HK-2 (cell line): ENCODE data around the gene SRSF11.
"Not testable (repeated sequence)": the region's sequence is repeated elsewhere in the genome, so short reads cannot be mapped to it uniquely, and the experiment has no call there.

Experiments
- DNase-seq: peaks from one replicate; pipeline ENCODE4 v3.0.0-alpha.2; 2018; ENCODE audit not compliant: unreplicated experiment

The SRSF11 gene, protein sequence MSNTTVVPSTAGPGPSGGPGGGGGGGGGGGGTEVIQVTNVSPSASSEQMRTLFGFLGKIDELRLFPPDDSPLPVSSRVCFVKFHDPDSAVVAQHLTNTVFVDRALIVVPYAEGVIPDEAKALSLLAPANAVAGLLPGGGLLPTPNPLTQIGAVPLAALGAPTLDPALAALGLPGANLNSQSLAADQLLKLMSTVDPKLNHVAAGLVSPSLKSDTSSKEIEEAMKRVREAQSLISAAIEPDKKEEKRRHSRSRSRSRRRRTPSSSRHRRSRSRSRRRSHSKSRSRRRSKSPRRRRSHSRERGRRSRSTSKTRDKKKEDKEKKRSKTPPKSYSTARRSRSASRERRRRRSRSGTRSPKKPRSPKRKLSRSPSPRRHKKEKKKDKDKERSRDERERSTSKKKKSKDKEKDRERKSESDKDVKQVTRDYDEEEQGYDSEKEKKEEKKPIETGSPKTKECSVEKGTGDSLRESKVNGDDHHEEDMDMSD

DNA sequence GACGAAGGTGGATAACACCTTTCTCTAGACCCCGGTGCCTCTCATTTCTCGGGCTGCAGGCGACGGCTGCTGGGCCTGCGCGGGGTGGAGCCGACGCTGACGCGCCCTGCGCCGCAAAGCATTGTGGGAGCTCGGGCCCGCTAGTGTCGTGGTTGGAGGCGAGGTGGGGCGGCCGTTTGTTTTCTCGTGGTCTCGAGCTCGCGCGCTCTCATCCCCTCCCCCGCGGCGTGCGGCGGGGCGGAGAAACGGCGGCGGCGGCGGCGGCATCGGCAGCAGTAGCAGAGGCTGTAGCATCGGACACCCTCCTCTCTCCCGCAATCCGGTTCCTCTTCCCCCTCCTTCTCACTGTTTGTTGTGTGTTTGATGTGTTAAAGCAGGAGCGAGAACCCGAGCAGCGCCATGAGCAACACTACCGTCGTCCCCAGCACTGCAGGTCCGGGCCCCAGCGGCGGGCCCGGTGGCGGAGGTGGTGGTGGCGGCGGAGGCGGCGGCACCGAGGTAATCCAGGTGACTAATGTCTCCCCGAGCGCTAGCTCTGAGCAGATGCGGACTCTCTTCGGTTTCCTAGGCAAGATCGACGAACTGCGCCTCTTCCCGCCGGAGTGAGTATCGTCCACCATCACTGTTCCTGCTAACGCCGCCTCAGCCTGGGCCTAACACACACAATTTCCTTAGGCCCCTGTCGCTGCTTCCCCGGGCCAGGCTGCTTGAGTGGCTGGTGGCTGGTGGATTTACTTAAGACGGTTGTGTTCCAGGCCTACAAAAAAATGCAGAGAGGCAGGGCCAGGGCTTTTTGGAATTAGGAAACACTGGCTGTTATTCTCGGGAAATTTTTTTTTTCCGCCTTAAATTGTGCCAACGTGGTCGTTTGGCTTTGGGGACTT, at the start of gene SRSF11:
Gene SRSF11, plus strand, starts transcription at position 143 of the 884 bp plus-strand sequence. Its CDS starts 257 bp downstream, at position 400.
- DNase-seq: peak; percentile 98

GRCh38 chr1:70171512-70171911, 49.7 kb upstream of the SRSF11 start:
- no peak for DNase-seq

GRCh38 chr1:70185181-70185580, 36.0 kb upstream of the SRSF11 start:
- DNase-seq: not testable (repeated sequence)

GRCh38 chr1:70188522-70188921, 32.7 kb upstream of the SRSF11 start:
- DNase-seq: no peak

- no peak for DNase-seq
These were observed 31.0 kb upstream of the SRSF11 start for GRCh38 chr1:70190180-70190579.

DNA sequence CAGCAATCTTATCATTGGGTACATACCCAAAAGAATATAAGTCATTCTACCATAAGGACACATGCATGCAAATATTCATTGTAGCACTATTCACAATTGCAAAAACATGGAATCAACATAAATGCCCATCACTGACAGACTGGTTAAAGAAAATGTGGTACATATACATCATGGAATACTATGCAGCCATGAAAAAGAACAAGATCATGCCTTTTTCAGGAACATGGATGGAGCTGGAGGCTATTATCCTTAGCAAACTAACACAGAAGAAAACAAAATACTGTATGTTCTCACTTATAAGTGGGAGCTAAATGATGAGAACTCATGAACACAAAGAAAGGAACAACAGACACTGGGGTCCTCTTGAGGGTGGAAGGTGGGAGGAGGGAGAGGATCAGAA, 28.7 kb upstream of the SRSF11 start:
- DNase-seq: not testable (repeated sequence)

DNA sequence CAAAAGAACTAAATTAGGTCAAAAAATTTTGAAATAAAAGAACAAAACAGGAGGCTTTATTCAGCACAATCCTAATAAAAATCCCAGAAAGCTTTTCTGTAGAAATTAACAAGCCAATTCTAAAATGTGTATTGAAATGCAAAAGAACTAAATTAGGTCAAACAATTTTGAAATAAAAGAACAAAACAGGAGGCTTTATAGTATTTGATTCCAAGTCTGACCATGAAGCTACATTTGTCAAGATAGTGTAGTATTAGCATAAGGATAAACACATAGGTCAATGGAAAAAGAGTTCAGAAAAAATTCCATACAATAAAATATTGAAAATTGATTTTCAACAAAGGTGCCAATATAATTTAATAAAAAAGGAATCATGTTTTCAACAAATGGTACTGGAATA, 26.6 kb upstream of the SRSF11 start:
- no peak for DNase-seq

- DNase-seq: no peak
These were observed 25.8 kb upstream of the SRSF11 start for GRCh38 chr1:70195342-70195741.

DNA sequence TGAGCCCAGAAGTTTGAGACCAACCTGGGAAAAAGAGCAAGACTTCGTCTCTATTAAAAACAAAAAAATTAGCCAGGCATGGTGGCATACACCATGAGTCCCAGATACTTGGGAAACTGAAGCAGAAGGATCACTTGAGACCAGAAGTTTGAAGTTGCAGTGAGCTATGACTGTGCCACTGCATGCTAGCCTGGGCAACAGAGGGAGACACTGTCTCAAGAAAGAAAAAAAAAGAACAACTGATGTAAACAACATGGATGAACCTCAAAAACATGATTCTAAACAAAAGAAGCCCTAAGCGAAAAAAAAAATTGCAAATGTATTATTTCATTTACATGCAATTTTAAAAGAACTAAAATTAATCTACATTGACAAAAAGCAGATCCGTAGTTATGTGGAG, 24.8 kb upstream of the SRSF11 start:
- DNase-seq: no peak

- DNase-seq: no peak
These were observed 21.1 kb upstream of the SRSF11 start for GRCh38 chr1:70200065-70200464.

DNA sequence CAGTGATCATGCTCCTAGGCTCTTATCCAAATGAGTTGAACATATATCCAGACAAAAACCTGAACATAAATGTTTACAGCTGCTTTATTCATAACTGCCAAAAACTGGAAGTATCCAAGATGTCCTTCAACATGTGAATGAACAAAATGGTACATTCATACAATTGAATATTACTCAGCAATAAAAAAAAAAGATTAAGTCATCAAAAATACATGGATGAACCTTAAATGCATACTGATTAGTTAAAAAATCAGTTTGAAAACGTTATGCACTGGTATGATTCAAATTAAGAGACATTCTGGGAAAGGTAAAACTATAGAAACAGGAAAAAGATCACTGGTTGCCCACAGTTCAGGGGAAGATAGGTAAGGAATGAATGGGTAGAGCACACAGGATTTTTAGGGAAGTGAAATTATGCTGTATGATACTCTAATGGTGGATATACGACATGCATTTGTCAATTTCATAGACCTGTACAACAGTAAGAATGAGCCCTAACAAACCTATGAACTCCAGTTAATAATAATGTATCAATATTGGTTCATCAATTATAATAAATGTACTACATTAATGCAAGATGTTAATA, 18.9 kb upstream of the SRSF11 start:
- DNase-seq: no peak

DNA sequence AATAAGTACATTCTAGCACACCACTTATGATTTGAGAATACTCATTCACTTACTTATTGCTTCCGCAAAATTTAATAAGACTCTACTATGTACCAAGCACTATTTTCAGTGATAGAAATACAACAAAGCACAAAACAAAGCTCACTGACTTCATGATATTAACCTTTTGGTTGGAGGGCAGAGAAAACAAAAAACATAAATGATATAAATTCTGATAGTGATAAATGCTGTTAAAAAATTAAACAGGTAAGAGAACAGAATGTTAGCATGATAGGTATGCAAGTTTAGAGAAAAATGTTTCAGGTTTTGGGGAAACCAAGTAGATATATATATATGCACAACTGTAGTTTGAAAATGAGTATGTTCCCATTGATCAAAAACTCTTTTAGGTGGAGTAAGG, 17.0 kb upstream of the SRSF11 start:
- DNase-seq: no peak

DNA sequence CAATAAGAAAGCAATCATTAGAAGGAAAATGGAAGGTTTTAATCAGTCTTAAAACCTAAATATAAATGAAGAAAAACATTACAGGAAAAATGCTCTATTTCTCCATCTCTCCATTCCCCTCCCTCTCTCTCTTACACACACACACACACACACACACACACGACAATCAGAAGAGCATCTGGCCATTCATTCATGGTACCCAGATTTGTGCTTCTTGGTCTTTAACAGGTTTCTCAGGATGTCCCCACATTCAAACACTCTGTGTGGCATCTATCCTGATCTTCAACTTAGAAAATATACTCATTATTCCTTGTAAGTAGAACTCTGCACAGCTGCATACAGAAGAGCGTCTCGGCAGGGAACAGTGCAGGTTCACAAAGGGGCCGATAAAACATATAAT, 16.6 kb upstream of the SRSF11 start:
- DNase-seq: no peak

- DNase-seq: no peak
These were observed 16.1 kb upstream of the SRSF11 start for GRCh38 chr1:70205071-70205433.

GRCh38 chr1:70205434-70206118, 15.6 kb upstream of the SRSF11 start, which contains the start of gene LRRC40:
Gene LRRC40, minus strand, starts transcription at chr1:70205579. Its CDS starts 39 bp downstream, at chr1:70205540.
- DNase-seq: peak; percentile 96

GRCh38 chr1:70206833-70207232, 14.3 kb upstream of the SRSF11 start:
- not testable (repeated sequence) for DNase-seq

DNA sequence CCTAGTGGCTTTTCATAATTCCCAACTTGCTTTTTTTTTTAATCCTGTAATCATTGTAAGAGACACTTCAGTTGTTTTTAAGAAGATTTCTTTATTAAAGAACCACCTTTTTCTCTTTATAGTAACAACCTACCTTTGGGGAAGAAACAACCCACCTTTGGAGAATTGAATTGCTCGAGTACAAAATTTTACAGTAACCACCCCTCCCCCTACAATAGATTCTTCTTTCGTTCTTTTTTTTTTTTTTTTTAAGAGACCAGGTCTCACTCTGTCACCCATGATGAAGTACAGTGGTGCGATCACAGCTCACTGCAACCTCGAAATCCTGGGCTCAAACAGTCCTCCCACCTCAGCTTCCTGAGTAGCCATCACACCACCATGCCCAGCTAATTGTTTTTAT, 13.7 kb upstream of the SRSF11 start:
- no peak for DNase-seq

DNA sequence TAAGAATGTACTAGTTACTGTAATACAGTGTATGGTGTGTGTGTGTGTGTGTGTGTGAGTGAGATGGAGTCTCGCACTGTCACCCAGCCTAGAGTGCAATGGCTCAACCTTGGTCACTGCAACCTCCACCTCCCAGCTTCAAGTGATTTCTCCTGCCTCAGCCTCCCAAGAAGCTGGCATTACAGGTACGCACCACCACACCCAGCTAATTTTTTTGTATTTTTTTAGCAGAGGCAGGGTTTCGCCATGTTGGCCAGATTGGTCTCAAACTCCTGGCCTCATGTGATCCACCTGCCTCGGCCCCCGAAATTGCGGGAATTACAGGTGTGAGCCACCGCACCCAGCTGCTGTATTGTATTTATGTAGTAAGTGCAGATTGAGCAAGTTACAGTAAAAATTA, 12.9 kb upstream of the SRSF11 start:
- DNase-seq: no peak

GRCh38 chr1:70210820-70211219, 10.4 kb upstream of the SRSF11 start:
- no peak for DNase-seq

GRCh38 chr1:70211541-70211940, 9.6 kb upstream of the SRSF11 start:
- DNase-seq: no peak

DNA sequence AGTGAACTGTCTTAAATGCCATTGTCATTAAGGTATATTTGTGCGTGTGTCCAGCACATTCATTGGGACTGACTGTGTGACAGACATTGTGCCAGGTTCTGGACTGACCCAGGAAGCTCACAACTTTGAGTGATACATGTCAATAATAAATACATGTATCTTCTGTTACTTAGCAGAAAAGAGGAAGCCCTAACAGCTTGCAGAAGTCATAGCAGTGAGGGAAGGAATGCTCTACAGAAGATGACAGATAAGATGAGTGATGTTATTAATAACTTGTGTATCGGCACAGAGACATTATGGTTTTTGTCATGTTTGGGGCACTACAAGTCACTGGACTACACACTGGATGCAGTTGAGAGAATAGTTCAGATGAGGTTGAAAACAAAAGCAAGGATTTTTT, 1.2 kb upstream of the SRSF11 start:
- DNase-seq: no peak
